ENCODE data around the gene PRR14. TPM values are rescaled to one million over a fixed set of nuclear protein-coding genes. Genes with fewer than 3 reads are reported as not detected.
A peak's percentile ranks its signal among the peaks of the same experiment; 100 is the strongest.

PRR14 gene
- 45.3 TPM for total RNA-seq (ENCODE audit: unreplicated experiment)
- long read RNA-seq, partial matches to known transcripts, result 1 of 7 reads
- long read RNA-seq, other reads (novel, unspliced or antisense), result 3 of 7 reads

DNA sequence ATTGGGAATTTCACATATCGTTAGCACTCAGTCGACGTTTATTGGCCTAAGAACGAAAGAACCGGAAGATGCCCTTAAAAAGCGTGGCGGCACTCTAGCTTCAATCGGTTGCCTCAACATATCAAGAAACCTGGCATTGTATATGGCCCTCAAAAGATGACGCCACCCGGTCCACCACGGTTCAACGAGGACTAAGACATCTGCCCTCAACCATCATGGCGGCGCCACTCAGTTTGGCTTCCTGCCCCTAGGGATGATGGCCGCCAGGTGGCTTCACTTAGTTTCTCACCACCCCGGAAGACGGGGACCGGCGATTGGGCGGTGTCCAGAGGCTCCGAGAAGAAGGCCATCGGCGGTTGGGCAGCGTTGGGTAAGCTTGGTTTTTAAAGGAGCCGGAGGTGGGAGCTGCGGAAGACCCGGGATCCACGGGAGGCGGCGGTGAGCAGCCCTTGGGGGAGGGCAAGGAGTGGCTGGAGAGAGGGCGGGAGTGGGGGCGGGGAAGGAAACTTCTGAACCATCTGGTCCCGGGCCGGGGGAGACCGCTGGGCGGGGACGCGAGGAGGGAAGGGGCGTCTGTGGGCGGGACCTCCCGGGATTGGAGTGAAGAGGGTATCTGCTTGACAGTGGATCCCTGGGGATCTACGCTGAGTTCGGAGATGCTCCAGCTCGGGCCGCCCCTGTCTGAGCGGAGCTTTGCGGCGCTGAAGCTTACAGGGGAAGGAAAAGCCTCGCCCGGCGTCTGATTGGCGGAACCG, at the start of gene PRR14:
Gene PRR14, plus strand, starts transcription at position 592 of the 755 bp plus-strand sequence. CDS start 686 bp downstream, outside the sequence.
- DNase-seq (ENCODE audit: low spot score), result peak; percentile 94
- peaks cover 19% of the 10 kb centered on the region for H3K4me1 Mint-ChIP-seq (ENCODE audit: unreplicated experiment)
- peaks cover 10% of the 10 kb centered on the region for H3K36me3 Mint-ChIP-seq (ENCODE audit: low read depth, unreplicated experiment)
- peak within 1 kb of the TSS; percentile 96 for H3K4me3 Mint-ChIP-seq (ENCODE audit: unreplicated experiment)
- TF ChIP-seq, protein P1, sequence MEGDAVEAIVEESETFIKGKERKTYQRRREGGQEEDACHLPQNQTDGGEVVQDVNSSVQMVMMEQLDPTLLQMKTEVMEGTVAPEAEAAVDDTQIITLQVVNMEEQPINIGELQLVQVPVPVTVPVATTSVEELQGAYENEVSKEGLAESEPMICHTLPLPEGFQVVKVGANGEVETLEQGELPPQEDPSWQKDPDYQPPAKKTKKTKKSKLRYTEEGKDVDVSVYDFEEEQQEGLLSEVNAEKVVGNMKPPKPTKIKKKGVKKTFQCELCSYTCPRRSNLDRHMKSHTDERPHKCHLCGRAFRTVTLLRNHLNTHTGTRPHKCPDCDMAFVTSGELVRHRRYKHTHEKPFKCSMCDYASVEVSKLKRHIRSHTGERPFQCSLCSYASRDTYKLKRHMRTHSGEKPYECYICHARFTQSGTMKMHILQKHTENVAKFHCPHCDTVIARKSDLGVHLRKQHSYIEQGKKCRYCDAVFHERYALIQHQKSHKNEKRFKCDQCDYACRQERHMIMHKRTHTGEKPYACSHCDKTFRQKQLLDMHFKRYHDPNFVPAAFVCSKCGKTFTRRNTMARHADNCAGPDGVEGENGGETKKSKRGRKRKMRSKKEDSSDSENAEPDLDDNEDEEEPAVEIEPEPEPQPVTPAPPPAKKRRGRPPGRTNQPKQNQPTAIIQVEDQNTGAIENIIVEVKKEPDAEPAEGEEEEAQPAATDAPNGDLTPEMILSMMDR (IDR thresholded peaks at IDR 0.05; ENCODE audit: unreplicated experiment), result peak; percentile 32
- H3K9me3 Mint-ChIP-seq (ENCODE audit: unreplicated experiment), result no peaks in the 10 kb centered on the region
- peaks cover 9% of the 10 kb centered on the region for H3K27me3 Mint-ChIP-seq (ENCODE audit: unreplicated experiment)
- H3K27ac Mint-ChIP-seq (ENCODE audit: unreplicated experiment), result peak within 1 kb of the TSS; percentile 80

DNA sequence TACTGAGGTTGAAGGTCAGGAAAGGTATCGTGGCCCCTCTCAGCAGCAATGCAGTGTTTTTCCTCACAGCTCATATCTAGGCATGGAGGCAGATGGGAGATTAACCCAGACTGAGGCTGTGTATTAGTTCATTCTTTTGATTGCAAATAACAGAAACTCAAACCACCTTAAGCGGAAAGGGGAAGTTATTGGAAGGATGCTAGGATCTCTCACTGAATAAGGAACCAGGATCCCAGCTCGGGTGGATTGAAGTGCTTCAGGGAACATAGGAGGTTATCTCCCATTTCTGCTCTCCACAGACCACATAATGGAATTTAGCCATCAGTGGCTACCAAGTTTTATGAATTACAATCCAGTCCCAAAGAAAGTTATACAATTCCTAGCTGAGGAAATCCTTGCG, 48.8 kb upstream of the PRR14 start:
- Mint-ChIP-seq H3K36me3 (ENCODE audit: low read depth, unreplicated experiment) (peaks cover 26% of the 10 kb centered on the region), H3K4me1 (ENCODE audit: unreplicated experiment) (no peaks in the 10 kb centered on the region), H3K27me3 (ENCODE audit: unreplicated experiment) (peaks cover 11% of the 10 kb centered on the region), H3K27ac (ENCODE audit: unreplicated experiment) (no peak overlapping the region), H3K4me3 (ENCODE audit: unreplicated experiment) (no peak overlapping the region), H3K9me3 (ENCODE audit: unreplicated experiment) (no peaks in the 10 kb centered on the region)
- DNase-seq (ENCODE audit: low spot score), result no peak
- TF ChIP-seq, protein P1 (IDR thresholded peaks at IDR 0.05; ENCODE audit: unreplicated experiment), result no peak

DNA sequence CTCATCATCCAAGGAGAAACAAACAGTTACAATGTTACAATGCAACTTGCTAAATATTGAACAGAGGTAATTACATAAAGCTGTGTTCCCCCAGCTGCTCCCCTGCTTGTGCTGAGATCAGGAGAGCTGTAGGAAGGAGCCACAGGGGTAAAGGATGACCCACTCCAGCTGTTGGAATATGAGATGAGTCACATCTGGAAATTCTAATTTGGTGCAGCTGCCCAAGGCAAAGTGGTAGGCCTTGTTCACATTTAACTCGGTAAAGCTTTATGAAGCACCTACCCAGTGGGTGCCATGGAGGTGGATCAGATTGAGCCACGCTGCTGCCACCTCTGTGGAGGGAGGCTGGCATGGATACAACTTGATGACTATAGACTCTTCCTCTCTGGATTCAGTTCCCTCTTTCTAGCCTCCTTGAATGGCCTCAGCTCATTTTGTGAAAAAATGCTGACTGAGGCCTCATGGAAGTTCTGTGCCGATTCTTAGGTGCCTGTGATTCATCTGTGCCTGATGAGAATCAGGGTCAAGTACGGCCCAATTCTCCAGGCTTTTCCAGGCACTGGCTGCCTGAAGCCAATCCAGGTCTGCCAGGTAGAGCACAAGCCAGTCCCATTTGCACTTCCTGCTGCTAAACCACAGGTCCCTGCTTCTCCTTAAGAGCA, 48.0 kb upstream of the PRR14 start:
- TF ChIP-seq, protein P1 (IDR thresholded peaks at IDR 0.05; ENCODE audit: unreplicated experiment), result no peak
- Mint-ChIP-seq H3K27me3 (ENCODE audit: unreplicated experiment) (peaks cover 11% of the 10 kb centered on the region), H3K4me3 (ENCODE audit: unreplicated experiment) (no peak overlapping the region), H3K9me3 (ENCODE audit: unreplicated experiment) (no peaks in the 10 kb centered on the region), H3K4me1 (ENCODE audit: unreplicated experiment) (no peaks in the 10 kb centered on the region), H3K27ac (ENCODE audit: unreplicated experiment) (no peak overlapping the region), H3K36me3 (ENCODE audit: low read depth, unreplicated experiment) (peaks cover 26% of the 10 kb centered on the region)
- no peak for DNase-seq (ENCODE audit: low spot score)

DNA sequence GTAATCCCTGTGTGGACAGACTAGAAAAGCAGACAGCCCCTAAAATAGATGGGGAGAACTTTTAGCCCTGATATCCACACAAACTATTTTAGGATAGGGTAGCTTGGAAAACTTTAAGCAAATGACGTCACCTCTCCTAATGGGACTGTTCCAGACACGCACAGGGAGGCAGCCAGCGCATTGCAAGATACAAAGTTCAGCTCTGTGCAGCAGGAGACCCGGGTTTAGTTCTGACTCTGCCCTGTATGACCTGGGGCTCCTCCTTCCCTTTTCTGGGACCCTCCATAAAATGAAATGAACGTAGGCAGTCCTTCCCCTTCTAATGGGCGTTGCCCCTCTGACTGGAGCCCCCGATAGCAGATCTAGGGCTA, 46.8 kb upstream of the PRR14 start:
- Mint-ChIP-seq H3K9me3 (ENCODE audit: unreplicated experiment) (no peaks in the 10 kb centered on the region), H3K4me1 (ENCODE audit: unreplicated experiment) (peaks cover 2% of the 10 kb centered on the region), H3K27ac (ENCODE audit: unreplicated experiment) (peak overlapping the region; percentile 50), H3K27me3 (ENCODE audit: unreplicated experiment) (peaks cover 11% of the 10 kb centered on the region), H3K4me3 (ENCODE audit: unreplicated experiment) (no peak overlapping the region), H3K36me3 (ENCODE audit: low read depth, unreplicated experiment) (peaks cover 26% of the 10 kb centered on the region)
- DNase-seq (ENCODE audit: low spot score), result no peak
- TF ChIP-seq, protein P1 (IDR thresholded peaks at IDR 0.05; ENCODE audit: unreplicated experiment), result no peak
